Activated naive CD4-positive, alpha-beta T cell treated with anti-CD3 and anti-CD28 coated beads, Interleukin-2, amount 10 ng/mL, durations not matched to agents 7 days and 5 days (primary cell): ENCODE data around the gene DCAKD.

Source experiments
- CTCF ChIA-PET: fragments of 350-600 bp; sonication (Branson Sonifier 250); formaldehyde crosslinking; loops from one replicate; lab custom pipeline; 2021; ENCODE audit warnings: antibody characterized with exemption; lab: Charles Lee
- DNase-seq: peaks from one replicate; pipeline ENCODE4 v3.0.0-alpha.2; 2020
- H3K27ac Mint-ChIP-seq: one replicate; pipeline ENCODE4 v1.8.0; 2021; ENCODE audit warnings: mild to moderate bottlenecking, moderate library complexity, mixed read lengths
- H3K27me3 Mint-ChIP-seq: one replicate; pipeline ENCODE4 v1.8.0; 2021; ENCODE audit warnings: mild to moderate bottlenecking, mixed read lengths
- H3K36me3 Mint-ChIP-seq: one replicate; pipeline ENCODE4 v1.8.0; 2021; ENCODE audit warnings: mixed read lengths
- H3K4me1 Mint-ChIP-seq: one replicate; pipeline ENCODE4 v1.8.0; 2021; ENCODE audit warnings: mixed read lengths
- H3K4me3 Mint-ChIP-seq: one replicate; pipeline ENCODE4 v1.8.0; 2021; ENCODE audit warnings: mild to moderate bottlenecking, moderate library complexity, mixed read lengths
- H3K9me3 Mint-ChIP-seq: one replicate; pipeline ENCODE4 v1.8.0; 2021; ENCODE audit warnings: mixed read lengths

Gene DCAKD

DNA sequence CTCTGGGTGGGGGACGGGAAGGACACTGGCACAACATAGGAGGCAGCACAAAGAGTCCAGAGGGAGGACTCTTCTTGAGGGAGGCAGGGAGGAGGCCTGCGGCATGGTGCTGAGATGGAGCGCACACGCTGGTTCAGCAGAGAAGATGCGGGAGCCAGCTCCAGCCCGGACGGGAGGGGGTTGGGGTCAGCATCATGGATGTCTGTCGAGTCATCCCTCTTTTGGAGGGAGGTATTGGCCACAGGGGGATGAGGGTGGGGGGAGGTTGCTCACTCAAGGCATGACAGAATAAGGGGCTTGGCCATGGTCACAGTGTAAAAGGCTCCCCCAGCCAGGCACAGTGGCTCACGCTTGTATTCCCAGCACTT, 19.3 kb downstream of the DCAKD start:
- Mint-ChIP-seq H3K9me3 (no peaks in the 10 kb centered on the region), H3K4me3 (no peak overlapping the region), H3K27me3 (no peaks in the 10 kb centered on the region), H3K36me3 (peaks cover 18% of the 10 kb centered on the region), H3K27ac (no peak overlapping the region), H3K4me1 (no peaks in the 10 kb centered on the region)
- CTCF ChIA-PET = interaction anchor here (0.8 to 2.4 kb wide), 2 partner anchors 11 to 17 kb away, joined by 4 to 7 read pairs; no protein-coding TSS in a partner anchor
- DNase-seq = no peak

DNA sequence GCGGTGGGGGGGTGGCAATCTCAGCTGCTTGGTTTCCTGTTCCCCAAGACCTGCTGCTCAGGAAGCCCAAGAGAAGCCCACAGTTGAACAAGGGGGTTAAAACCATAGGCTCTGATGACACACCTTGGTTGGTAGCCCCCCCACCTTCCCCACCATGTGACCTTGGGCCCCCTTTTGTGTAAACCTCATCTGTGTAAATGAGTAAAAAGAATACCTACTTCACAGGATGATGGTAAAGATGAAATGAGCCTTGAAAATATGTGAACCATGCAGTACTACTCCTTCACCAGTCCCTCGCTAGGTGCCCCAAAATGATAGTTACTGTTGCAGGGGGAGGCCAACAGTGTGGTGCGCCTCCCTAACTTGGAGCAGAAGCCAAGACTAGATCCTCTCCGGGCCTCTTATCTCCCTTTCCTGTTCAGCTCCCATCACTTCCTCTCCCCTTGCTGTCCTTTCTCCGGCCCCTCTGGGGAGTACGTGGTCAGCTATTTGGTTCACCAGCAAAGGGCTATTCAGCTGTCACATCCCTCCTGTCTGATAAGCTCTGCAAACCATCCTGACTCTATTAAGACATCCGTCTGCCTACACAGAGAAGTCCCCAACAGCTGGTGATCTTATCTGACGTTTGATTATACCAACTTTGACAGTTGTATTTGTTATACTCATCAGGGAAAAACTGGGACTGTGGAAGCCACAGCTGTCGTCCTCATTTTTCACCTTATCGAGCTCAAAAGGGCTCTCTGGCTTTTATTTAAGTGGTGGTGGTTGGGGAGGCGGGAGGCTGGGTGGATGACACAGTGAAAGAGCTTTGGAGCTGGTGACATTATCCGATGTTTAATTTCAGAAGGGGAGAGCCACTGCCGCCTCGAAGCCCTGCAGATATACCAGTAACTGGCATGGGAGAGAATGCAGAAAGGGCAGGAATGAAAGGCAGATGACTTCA, 19.9 kb downstream of the DCAKD start:
- peaks cover 20% of the 10 kb centered on the region for H3K36me3 Mint-ChIP-seq
- no peaks in the 10 kb centered on the region for H3K4me1 Mint-ChIP-seq
- DNase-seq = no peak
- CTCF ChIA-PET = interaction anchor here (0.8 to 2.4 kb wide), 2 partner anchors 11 to 18 kb away, joined by 4 to 7 read pairs; no protein-coding TSS in a partner anchor
- H3K4me3 Mint-ChIP-seq = no peak overlapping the region
- H3K9me3 Mint-ChIP-seq = no peaks in the 10 kb centered on the region
- H3K27me3 Mint-ChIP-seq = no peaks in the 10 kb centered on the region
- no peak overlapping the region for H3K27ac Mint-ChIP-seq

DNA sequence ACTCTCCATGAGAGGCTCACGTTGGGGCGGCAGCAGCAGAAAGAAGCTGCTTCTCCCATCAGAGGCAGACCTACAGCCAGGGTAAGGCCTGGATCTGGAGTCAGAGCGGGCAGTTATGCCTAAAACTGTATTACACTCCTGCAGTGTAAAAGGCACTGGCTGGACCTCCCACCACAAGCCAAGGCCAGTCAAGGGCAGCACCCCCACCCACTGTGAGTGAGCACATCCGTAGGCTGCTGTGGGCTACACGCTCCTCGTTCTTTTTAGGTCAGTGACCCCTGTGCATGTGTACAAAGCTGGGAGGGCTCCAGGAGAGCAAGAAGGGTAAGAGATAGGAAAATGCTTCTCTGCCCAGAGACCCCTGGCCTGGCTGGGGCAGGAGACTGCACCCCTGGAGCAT, 20.7 kb downstream of the DCAKD start:
- no peaks in the 10 kb centered on the region for H3K4me1 Mint-ChIP-seq
- no peaks in the 10 kb centered on the region for H3K9me3 Mint-ChIP-seq
- no peak for DNase-seq
- CTCF ChIA-PET = no interaction called here
- peaks cover 21% of the 10 kb centered on the region for H3K36me3 Mint-ChIP-seq
- no peaks in the 10 kb centered on the region for H3K27me3 Mint-ChIP-seq
- no peak overlapping the region for H3K27ac Mint-ChIP-seq
- no peak overlapping the region for H3K4me3 Mint-ChIP-seq

DNA sequence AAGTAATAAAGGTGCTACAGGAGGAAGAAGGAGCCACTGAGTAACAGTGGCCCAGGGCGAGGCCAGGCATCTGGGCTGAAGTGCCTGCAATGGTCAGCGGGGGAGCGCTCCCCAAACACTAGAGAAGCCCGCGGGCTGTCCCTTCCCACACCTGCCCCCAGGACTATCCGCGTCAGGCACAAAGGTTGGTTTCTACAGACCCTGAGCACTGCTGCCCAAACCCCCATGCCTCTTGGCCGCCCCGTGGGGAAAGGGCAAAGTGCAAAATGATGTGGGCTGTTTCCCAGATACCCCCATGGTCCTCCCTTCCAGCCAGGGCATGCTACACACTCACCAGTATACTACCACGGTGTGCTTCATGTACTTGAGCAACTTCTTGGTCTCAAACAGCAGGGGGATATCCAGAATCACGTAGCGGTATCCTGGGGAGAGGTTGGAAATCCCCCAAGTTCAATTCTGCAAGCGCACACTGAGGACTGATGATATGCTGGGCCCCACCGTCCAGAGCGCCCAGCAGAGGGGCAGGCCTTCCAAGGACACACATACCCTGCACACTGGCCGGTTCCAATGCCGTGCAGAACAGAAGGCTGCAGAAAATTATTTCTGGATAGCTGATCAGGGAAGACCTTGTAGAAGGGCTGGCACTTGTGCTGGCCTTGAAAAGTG, 21.5 kb downstream of the DCAKD start:
- no peaks in the 10 kb centered on the region for H3K27me3 Mint-ChIP-seq
- H3K27ac Mint-ChIP-seq = no peak overlapping the region
- H3K4me3 Mint-ChIP-seq = no peak overlapping the region

DNA sequence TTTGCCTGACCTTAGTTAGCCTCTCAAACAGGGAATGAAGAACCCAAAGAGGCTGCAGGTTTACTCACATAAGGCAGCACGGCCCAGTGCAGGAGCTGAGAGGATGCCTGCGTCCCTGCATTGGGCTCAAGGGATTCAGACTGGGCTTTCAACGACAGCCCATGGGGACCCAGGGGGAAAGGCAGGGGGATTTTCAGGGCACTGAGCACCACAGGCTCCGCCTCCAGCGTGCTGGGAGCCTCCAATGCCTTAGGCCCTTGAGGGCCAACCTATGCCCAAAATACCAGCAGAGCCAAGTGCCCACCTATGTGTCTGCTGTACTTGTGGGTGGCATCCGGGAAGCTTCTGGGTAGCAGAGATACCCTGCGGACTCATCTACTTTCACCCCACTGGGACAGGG, 22.3 kb downstream of the DCAKD start:
- H3K36me3 Mint-ChIP-seq = peaks cover 16% of the 10 kb centered on the region
- CTCF ChIA-PET = no interaction called here
- H3K9me3 Mint-ChIP-seq = no peaks in the 10 kb centered on the region
- H3K27ac Mint-ChIP-seq = no peak overlapping the region
- no peak overlapping the region for H3K4me3 Mint-ChIP-seq
- DNase-seq = no peak
- no peaks in the 10 kb centered on the region for H3K27me3 Mint-ChIP-seq
- no peaks in the 10 kb centered on the region for H3K4me1 Mint-ChIP-seq

More for the DNA sequence above, 21.5 kb downstream of the DCAKD start:
- Mint-ChIP-seq H3K9me3 (no peaks in the 10 kb centered on the region), H3K4me1 (no peaks in the 10 kb centered on the region), H3K36me3 (peaks cover 21% of the 10 kb centered on the region)
- DNase-seq = no peak
- CTCF ChIA-PET = no interaction called here

DNA sequence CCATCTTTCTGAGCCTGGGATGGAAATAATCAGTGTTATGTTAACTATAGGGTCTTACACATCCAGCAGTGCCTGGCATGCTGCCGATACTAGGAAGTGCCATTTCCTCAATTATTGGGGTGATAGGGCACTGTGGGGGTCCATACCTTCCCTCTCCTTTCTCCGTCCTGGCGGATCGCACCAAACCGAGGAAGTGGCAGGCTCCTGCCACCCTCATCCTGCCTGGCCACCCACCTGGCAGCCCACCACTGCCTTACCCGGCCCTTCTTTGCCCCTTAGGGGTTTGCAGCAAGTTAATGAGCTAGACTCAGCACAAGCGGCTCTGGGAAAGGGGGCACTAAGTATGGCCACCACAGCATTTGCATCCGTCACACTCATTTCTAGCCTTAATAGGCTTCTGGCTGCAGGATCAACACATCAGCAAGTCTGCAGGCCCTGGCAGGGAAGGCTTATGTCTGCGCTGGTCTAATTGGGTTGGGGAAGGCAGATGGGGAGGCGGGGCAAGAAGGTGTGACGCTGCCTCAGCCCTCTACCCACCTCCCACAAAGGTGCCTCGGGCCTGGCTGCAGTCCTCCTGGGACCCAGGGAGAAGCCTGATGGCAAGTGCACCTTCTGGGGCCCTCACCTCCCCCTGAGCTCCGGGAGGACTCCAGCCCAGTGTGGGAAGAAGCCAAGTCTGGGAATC, 28.6 kb downstream of the DCAKD start:
- Mint-ChIP-seq H3K4me1 (peaks cover 21% of the 10 kb centered on the region), H3K4me3 (no peak overlapping the region), H3K9me3 (no peaks in the 10 kb centered on the region), H3K27ac (peak overlapping the region; percentile 47), H3K36me3 (peaks cover 5% of the 10 kb centered on the region), H3K27me3 (peaks cover 46% of the 10 kb centered on the region)
- DNase-seq = no peak
- CTCF ChIA-PET = interaction anchor here (0.8 to 4.9 kb wide), 22 partner anchors 10 to 489 kb away, joined by 3 to 56 read pairs (median 4); partner anchors contain the start of gene ACBD4

DNA sequence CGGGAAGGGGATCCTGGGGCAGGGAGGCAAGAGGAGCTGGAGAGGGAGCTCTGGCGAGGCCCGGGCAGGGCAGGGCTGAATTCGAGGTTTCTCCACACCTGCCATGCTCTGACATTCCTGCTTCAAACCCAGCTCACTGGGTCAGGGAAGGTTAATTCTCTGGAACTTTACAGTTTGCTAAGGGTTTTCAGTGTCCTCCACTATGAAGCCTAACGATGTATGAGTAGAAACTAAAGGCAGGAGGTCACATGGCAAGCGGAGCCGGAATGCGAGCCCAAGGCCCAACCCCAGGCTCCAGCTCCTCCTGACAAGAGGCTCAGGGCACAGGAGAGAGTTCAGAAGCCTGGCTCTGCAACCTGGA, 29.2 kb downstream of the DCAKD start:
- H3K27me3 Mint-ChIP-seq = peaks cover 50% of the 10 kb centered on the region
- no peak overlapping the region for H3K27ac Mint-ChIP-seq
- H3K9me3 Mint-ChIP-seq = no peaks in the 10 kb centered on the region

DNA sequence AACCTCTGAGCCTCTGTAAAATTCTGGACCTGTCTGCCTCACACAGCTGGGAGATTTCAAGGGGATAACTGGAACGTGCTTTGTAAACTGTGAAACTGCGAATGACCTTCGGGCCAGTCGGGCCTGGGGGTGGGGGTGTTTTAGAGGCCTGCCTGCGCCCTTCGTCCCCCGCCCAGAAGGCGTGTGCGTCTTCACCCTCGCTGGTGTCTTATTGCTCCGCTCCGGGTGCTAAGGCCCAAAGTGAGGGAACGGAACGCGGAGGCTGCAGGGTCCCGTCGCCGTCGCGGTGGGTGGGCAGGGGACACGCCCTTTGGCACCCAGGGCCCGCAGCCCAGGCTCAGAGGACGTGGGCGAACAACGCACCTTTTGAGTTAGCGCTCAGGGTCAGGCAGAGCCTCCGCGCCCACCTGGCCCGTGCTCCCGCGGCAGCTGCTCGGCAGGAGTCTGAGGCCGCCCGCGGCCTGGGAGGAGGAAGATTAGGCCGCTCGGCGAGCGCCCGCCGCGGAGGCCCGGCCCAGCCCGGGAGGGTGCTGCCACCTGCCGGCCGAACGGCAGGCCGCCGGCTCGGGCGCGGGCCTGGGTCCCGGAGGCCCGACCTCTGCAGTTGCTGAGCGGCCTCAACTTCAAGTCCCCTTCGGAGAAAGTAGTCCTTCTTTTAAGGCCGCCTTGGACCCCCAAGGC, 29.7 kb downstream of the DCAKD start:
- Mint-ChIP-seq H3K4me1 (peaks cover 21% of the 10 kb centered on the region), H3K27ac (no peak overlapping the region), H3K36me3 (peaks cover 5% of the 10 kb centered on the region), H3K27me3 (peaks cover 54% of the 10 kb centered on the region), H3K9me3 (no peaks in the 10 kb centered on the region), H3K4me3 (no peak overlapping the region)
- DNase-seq = peak; percentile 73
- CTCF ChIA-PET = interaction anchor here (0.6 to 4.9 kb wide), 24 partner anchors 9 to 246 kb away, joined by 3 to 56 read pairs (median 4); no protein-coding TSS in a partner anchor

More for the DNA sequence above, 29.2 kb downstream of the DCAKD start:
- peaks cover 21% of the 10 kb centered on the region for H3K4me1 Mint-ChIP-seq
- CTCF ChIA-PET = interaction anchor here (0.8 to 4.9 kb wide), 22 partner anchors 10 to 489 kb away, joined by 3 to 56 read pairs (median 4); no protein-coding TSS in a partner anchor
- H3K36me3 Mint-ChIP-seq = peaks cover 5% of the 10 kb centered on the region
- no peak overlapping the region for H3K4me3 Mint-ChIP-seq
- no peak for DNase-seq

DNA sequence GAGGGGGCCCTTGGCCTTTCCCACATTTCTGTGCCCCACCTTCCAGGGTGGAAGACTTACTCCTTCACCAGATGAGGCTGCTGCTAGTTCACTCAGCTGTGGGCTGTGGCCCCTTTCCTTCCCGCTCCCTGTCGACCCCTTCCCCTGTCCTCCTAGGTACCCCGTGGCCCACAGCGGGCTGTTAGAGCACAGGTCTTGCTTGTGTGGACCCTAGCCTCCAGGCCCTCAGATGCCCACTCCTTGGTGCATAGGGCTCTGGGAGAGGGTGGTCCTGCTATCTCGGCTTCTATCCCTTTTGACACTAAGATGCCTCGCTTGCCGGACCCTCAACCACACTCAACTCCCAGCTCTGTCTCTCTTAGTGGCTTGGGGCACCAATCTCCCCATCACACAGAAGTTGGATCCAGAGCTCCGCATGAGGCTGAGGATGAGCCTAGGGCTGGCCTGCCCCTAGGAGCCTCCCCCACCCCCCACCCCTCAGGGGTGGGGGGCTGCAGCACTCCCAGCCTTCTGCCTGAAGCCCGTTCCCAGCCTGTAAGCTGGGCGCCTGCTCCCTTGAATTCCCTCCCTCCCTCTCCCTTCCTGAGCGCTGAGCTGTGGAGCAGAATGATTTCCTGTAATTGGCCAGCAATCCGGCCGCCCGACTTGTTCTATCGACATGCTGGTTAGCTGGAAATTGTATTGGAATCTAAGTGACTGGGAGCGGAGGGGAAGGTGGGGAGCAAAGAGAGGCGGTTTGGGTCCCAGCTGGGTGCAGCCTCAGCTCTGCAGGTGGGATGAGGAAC, 30.9 kb downstream of the DCAKD start:
- CTCF ChIA-PET = interaction anchor here (0.9 to 4.9 kb wide), 13 partner anchors 12 to 241 kb away, joined by 3 to 56 read pairs (median 4); no protein-coding TSS in a partner anchor
- peak overlapping the region; percentile 6 for H3K4me3 Mint-ChIP-seq
- H3K27me3 Mint-ChIP-seq = peaks cover 56% of the 10 kb centered on the region
- H3K27ac Mint-ChIP-seq = no peak overlapping the region
- peaks cover 1% of the 10 kb centered on the region for H3K36me3 Mint-ChIP-seq
- no peaks in the 10 kb centered on the region for H3K9me3 Mint-ChIP-seq
- DNase-seq = no peak
- H3K4me1 Mint-ChIP-seq = peaks cover 21% of the 10 kb centered on the region

DNA sequence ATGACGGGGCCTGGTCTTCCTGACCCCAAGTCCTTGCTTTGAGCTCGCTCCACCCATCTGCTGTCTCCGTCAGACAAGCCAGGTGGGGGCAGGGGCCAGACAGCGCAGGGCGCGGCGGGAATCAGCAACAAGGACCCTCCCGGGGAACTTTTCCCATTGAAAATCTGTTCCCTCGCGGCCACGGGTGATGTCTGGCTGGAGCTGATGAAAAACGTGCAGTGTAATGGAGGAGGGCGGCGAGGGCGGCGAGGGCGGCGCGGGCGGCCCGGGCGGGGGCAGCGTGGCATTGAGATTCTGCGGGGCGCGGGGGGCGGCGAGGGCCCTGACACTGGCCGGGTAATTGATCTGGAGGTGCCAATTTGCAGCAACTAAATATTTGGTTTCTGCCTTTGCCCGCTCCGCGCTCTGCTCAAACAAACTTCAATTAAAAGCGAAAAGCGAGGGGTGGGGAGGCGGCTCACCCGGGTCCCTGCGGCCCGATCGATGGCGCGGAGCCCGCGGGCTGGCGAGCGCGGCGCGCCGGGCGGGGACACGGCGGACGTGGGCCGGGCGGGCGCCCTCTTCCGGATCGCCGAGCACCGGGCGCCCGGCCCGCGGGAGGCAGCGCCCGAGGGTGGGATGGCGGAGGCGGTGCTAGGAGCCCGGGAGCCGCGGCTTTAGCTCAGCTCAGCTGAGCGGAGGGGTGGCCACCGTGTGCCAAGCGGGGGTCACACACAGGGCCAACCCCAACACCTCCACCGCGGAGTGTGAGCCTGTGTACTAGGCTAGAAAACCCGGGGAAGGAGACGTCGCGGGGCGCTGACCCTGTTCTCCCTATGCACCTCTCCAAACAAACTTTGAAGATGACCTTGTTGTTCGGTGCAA, 32.4 kb downstream of the DCAKD start:
- H3K4me1 Mint-ChIP-seq = peaks cover 21% of the 10 kb centered on the region
- H3K4me3 Mint-ChIP-seq = peak overlapping the region; percentile 69
- no peak overlapping the region for H3K27ac Mint-ChIP-seq
- peaks cover 56% of the 10 kb centered on the region for H3K27me3 Mint-ChIP-seq
- CTCF ChIA-PET = interaction anchor here (0.9 to 4.9 kb wide), 7 partner anchors 80 to 240 kb away, joined by 3 to 56 read pairs (median 5); no protein-coding TSS in a partner anchor
- no peaks in the 10 kb centered on the region for H3K9me3 Mint-ChIP-seq
- H3K36me3 Mint-ChIP-seq = peaks cover 1% of the 10 kb centered on the region
- peak; percentile 47 for DNase-seq

DNA sequence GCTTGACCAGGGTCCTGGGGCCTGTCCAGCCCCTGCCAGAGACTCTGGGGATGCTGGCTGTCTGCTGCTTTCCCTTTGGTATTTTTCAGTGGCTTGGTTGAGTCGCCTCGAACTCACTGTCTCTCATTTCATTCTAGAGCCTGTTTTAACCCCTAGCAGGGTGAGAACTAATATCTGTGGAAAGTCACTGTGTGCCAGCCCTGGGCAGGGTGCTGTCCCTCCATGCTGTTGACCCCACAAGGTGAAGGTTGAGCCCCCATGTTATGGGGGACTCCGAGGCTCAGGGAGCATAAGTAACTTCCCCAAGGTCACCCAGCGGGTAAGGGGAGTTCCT, 33.0 kb downstream of the DCAKD start:
- no peak for DNase-seq
- Mint-ChIP-seq H3K27me3 (peaks cover 56% of the 10 kb centered on the region), H3K9me3 (no peaks in the 10 kb centered on the region), H3K4me3 (peak overlapping the region; percentile 69), H3K36me3 (peaks cover 1% of the 10 kb centered on the region), H3K4me1 (peaks cover 21% of the 10 kb centered on the region), H3K27ac (no peak overlapping the region)
- CTCF ChIA-PET = interaction anchor here (4.9 kb wide), 1 partner anchor 97 kb away, joined by 56 read pairs; no protein-coding TSS in a partner anchor

DNA sequence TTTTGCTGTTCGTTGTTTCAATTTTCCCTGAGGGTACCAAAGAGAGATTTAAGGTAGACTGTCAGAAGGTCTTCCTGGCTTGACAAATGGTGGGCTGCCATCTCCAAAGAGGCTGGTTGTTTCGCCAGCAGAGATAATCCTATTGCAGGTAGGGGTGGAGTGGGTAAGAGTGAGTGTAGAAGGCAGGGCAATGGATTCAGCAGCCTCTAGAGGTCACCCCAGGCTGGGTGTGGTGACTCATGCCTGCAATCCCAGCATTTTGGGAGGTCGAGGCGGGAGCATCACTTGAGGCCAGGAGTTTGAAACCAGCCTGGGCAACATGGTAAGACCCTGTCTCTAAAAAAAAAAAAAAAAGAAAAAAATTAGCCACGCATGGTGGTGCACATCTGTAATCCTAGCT, 34.6 kb downstream of the DCAKD start:
- H3K4me3 Mint-ChIP-seq = no peak overlapping the region
- H3K36me3 Mint-ChIP-seq = peaks cover 1% of the 10 kb centered on the region
- H3K4me1 Mint-ChIP-seq = peaks cover 21% of the 10 kb centered on the region
- CTCF ChIA-PET = interaction anchor here (1.1 kb wide), 1 partner anchor 237 kb away, joined by 3 read pairs; no protein-coding TSS in a partner anchor
- peaks cover 58% of the 10 kb centered on the region for H3K27me3 Mint-ChIP-seq
- DNase-seq = no peak
- H3K9me3 Mint-ChIP-seq = no peaks in the 10 kb centered on the region
- H3K27ac Mint-ChIP-seq = no peak overlapping the region
